DOHH2 (cell line): ENCODE measurements around the gene POLK.

ENCODE experiments used
- H3F3A ChIP-seq: fragments of 200-600 bp; sonication (generic), shearing (Covaris generic); 2 replicates; pipeline ENCODE4 v1.6.0; 2016; ENCODE audit warnings: antibody characterized with exemption, mild to moderate bottlenecking; ENCODE audit not compliant: control insufficient read depth, insufficient read depth
- H3K27ac ChIP-seq: fragments of 200-600 bp; sonication (generic); 2 replicates; pipeline ENCODE4 v1.5.1; 2014; ENCODE audit warnings: low read depth, mild to moderate bottlenecking, low read length, moderate library complexity
- H3K27me3 ChIP-seq: fragments of 200-600 bp; sonication (generic); 2 replicates; pipeline ENCODE4 v1.6.1; 2014; ENCODE audit warnings: mild to moderate bottlenecking, low read length, mixed read lengths; ENCODE audit not compliant: control insufficient read depth
- H3K36me3 ChIP-seq: fragments of 200-600 bp; sonication (generic); 2 replicates; pipeline ENCODE4 v1.6.1; 2014; ENCODE audit warnings: mild to moderate bottlenecking, low read length, moderate library complexity, mixed read lengths; ENCODE audit not compliant: control insufficient read depth
- H3K4me1 ChIP-seq: fragments of 200-600 bp; sonication (generic); 2 replicates; pipeline ENCODE4 v1.6.1; 2014; ENCODE audit warnings: mild to moderate bottlenecking, low read length, mixed read lengths; ENCODE audit not compliant: control insufficient read depth
- H3K4me2 ChIP-seq: fragments of 200-600 bp; sonication (generic); 2 replicates; pipeline ENCODE4 v1.6.0; 2014; ENCODE audit warnings: mild to moderate bottlenecking, low read length, moderate library complexity
- H3K4me3 ChIP-seq: fragments of 200-600 bp; sonication (generic); 2 replicates; pipeline ENCODE4 v1.5.1; 2014; ENCODE audit warnings: mild to moderate bottlenecking, low read length, mixed read lengths
- H3K79me2 ChIP-seq: fragments of 200-600 bp; sonication (generic); 2 replicates; pipeline ENCODE4 v1.6.1; 2014; ENCODE audit warnings: mild to moderate bottlenecking, low read length, mixed read lengths; ENCODE audit not compliant: control insufficient read depth
- H3K9me2 ChIP-seq: fragments of 200-600 bp; sonication (generic); replicated peaks from 2 replicates; pipeline ENCODE4 v1.6.1; 2014; ENCODE audit warnings: mild to moderate bottlenecking, low read length, mixed read lengths; ENCODE audit not compliant: control insufficient read depth
- H3K9me3 ChIP-seq: fragments of 200-600 bp; sonication (generic); 2 replicates; pipeline ENCODE4 v1.6.1; 2014; ENCODE audit warnings: antibody characterized with exemption, low read length, mixed read lengths; ENCODE audit not compliant: control insufficient read depth, insufficient read depth
- H4K20me1 ChIP-seq: fragments of 200-600 bp; sonication (generic); 2 replicates; pipeline ENCODE4 v1.6.0; 2014; ENCODE audit warnings: low read depth, mild to moderate bottlenecking, antibody characterized with exemption, low read length, moderate library complexity; ENCODE audit not compliant: control insufficient read depth, insufficient read depth
- CTCF ChIP-seq: fragments of 200-600 bp; sonication (generic); IDR thresholded peaks from one replicate; pipeline ENCODE4 v1.5.1; 2014; ENCODE audit warnings: antibody characterized with exemption, mild to moderate bottlenecking, low read depth, low read length; ENCODE audit not compliant: poor library complexity, severe bottlenecking
- EZH2phosphoT487 ChIP-seq: fragments of 200-600 bp; sonication (generic); IDR thresholded peaks from 2 replicates; pipeline ENCODE4 v1.6.1; 2017; ENCODE audit warnings: borderline replicate concordance, mild to moderate bottlenecking, antibody characterized with exemption, low read length, moderate library complexity, mixed read lengths

Gene POLK

GRCh38 chr5:75566710-75567309 is 55.1 kb downstream of the POLK start:
- TF ChIP-seq EZH2phosphoT487, result no peak
- no peak for TF ChIP-seq CTCF
- H3K4me3 ChIP-seq, result no peak overlapping the region
- H3K4me1 ChIP-seq, result peaks cover 10% of the 10 kb centered on the region
- H3K4me2 ChIP-seq, result no peak overlapping the region
- H3K36me3 ChIP-seq, result peaks cover 6% of the 10 kb centered on the region
- no peaks in the 10 kb centered on the region for H3K9me2 ChIP-seq
- H3K27ac ChIP-seq, result no peak overlapping the region
- H3F3A ChIP-seq, result 0 out of 2 replicates have a peak, but pooled peaks cover 2% of the 10 kb centered on the region
- H3K9me3 ChIP-seq, result no peaks in the 10 kb centered on the region
- H3K79me2 ChIP-seq, result peaks cover 2% of the 10 kb centered on the region; the same call in 1 of the 2 replicates
- H4K20me1 ChIP-seq, result no peaks in the 10 kb centered on the region
- no peaks in the 10 kb centered on the region for H3K27me3 ChIP-seq

GRCh38 chr5:75567710-75568109 is 56.0 kb downstream of the POLK start:
- Histone ChIP-seq H3K4me3 (no peak overlapping the region), H3K79me2 (peaks cover 2% of the 10 kb centered on the region; the same call in 1 of the 2 replicates), H3F3A (0 out of 2 replicates have a peak, but pooled peaks cover 2% of the 10 kb centered on the region), H3K9me2 (no peaks in the 10 kb centered on the region), H4K20me1 (no peaks in the 10 kb centered on the region), H3K4me2 (no peak overlapping the region), H3K27ac (no peak overlapping the region), H3K9me3 (no peaks in the 10 kb centered on the region), H3K4me1 (peaks cover 14% of the 10 kb centered on the region), H3K36me3 (peaks cover 7% of the 10 kb centered on the region), H3K27me3 (no peaks in the 10 kb centered on the region)
- TF ChIP-seq EZH2phosphoT487 (no peak), CTCF (no peak)

DNA sequence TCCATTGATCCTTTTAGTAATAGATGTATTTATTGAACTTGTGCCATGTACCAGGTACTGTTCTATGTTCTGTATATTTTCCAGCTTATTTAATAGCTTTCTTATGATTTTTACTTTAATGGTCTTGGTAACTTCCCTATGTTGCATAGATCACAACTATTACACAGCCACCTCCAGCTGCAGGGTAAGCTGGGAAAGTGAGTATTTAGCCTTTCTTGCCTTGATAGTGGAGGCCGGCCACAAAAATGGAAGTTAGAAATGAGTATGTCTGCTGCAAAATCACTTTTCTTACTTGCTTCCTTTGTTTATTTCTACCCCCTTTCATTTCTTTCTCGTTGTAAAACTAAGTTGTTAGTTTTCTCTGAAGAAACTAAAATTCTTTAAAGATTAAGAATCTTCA is 56.5 kb downstream of the POLK start:
- peaks cover 2% of the 10 kb centered on the region; the same call in 1 of the 2 replicates for H3K79me2 ChIP-seq
- H3K36me3 ChIP-seq, result peaks cover 7% of the 10 kb centered on the region
- H3K4me2 ChIP-seq, result no peak overlapping the region
- H3K4me3 ChIP-seq, result no peak overlapping the region
- no peaks in the 10 kb centered on the region for H3K9me2 ChIP-seq
- H3K9me3 ChIP-seq, result no peaks in the 10 kb centered on the region
- no peaks in the 10 kb centered on the region for H4K20me1 ChIP-seq
- peaks cover 14% of the 10 kb centered on the region for H3K4me1 ChIP-seq
- TF ChIP-seq CTCF (no peak), EZH2phosphoT487 (no peak)
- H3K27me3 ChIP-seq, result no peaks in the 10 kb centered on the region
- no peak overlapping the region for H3K27ac ChIP-seq
- H3F3A ChIP-seq, result 0 out of 2 replicates have a peak, but pooled peaks cover 2% of the 10 kb centered on the region
